Fibroblast of lung (primary cell): ENCODE data around the gene FOXL1.

Experiments used
- EZH2 ChIP-seq: IDR thresholded peaks from 2 replicates; pipeline ENCODE4 v1.5.1; 2012; ENCODE audit warnings: low read length, control low read depth, mild to moderate bottlenecking; ENCODE audit errors: missing control alignments
- TF ChIP-seq, protein P1 (sequence below), 2 donors: IDR thresholded peaks in 1 of 2; conservative IDR thresholded peaks in 1 of 2; 1 replicate in 1 of 2; 2 replicates in 1 of 2; pipeline ENCODE4 v1.5.1; 2011 to 2012; ENCODE audit warnings: low read length in 2 of 2, control low read depth in 1 of 2, inconsistent platforms in 1 of 2, low read depth in 1 of 2, mild to moderate bottlenecking in 1 of 2

DNA sequence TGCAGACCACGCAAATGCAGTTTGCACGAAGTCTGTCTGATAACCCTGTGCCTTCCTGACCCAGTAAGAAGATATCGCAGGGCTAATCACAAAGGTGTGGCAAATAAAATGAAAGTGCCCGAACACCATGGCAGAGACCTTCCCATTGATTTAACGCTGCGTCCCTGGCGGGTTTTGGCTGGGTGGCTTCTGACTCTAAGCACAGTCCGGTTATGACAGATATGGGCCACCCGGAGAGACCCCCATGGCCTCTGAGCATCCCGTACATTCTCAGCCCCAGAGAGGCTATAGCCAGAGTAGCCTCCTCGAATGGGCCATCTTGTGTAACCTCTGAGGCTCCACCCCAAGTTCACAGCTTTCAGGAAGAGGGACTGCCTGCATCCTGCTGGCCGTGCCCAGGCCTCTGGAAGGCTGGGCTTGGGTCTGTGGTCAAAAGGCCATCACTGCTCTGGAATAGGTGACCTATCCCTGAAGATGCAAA, 6.3 kb upstream of the FOXL1 start:
- TF ChIP-seq, protein P1, sequence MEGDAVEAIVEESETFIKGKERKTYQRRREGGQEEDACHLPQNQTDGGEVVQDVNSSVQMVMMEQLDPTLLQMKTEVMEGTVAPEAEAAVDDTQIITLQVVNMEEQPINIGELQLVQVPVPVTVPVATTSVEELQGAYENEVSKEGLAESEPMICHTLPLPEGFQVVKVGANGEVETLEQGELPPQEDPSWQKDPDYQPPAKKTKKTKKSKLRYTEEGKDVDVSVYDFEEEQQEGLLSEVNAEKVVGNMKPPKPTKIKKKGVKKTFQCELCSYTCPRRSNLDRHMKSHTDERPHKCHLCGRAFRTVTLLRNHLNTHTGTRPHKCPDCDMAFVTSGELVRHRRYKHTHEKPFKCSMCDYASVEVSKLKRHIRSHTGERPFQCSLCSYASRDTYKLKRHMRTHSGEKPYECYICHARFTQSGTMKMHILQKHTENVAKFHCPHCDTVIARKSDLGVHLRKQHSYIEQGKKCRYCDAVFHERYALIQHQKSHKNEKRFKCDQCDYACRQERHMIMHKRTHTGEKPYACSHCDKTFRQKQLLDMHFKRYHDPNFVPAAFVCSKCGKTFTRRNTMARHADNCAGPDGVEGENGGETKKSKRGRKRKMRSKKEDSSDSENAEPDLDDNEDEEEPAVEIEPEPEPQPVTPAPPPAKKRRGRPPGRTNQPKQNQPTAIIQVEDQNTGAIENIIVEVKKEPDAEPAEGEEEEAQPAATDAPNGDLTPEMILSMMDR (conservative IDR thresholded peaks at IDR 0.05 in 1 of 2, IDR thresholded peaks at IDR 0.05 in 1 of 2; ENCODE audit: low read depth in 1 of 2, low read length in 2 of 2) = no peak
- no peak for TF ChIP-seq EZH2
